Erythroblast (primary cell): ENCODE measurements around the gene BARHL2.

ENCODE experiments used
- GATA1 ChIP-seq: IDR thresholded peaks from 2 replicates; pipeline ENCODE4 v1.6.1; 2011; ENCODE audit warnings: low read depth, mild to moderate bottlenecking, control low read depth, low read length, moderate library complexity
- POLR2A ChIP-seq: IDR thresholded peaks from 2 replicates; pipeline ENCODE4 v1.6.1; 2011; ENCODE audit warnings: mild to moderate bottlenecking, low read length

DNA sequence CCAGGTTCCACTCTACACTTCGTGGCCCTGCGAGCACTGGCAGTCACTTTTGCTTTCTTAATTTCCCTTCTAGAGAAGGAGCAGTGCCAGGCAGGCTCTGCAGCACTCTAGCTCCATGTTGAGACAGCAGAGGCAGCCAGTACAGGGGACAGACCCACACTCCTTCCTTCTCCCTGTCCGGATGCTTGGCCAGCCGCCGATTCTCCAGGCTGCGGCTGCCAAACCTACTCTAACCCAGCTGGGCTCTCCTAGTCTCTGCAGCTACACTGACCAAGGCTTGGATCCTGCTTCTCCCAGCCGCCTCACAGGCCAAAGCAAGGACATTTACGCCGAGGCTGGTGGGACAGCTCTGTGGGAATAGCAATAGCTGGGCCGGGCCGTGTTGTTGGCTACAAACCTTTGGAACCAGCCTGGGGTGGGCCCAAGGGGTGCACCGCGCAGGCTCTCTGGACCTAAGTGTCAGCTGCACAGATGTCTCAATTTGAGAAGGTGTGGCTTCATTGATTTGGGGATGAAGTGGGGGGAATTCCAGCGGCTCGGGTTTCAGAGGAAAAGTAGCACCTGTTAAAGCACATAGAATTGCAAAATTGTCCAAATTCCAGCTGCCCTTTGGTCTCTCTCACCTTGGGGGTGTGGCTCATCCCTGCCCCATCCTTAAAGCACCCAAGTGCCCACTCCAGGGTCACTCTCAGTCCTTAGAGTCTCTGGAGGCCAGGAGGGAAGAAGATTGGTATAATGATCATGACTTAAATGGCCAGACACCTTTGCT lies 3.2 kb downstream of the BARHL2 start:
- TF ChIP-seq POLR2A (no peak), GATA1 (no peak)
